Keratinocyte (primary cell): ENCODE results near the gene NIPAL4.

ENCODE experiments used
- EZH2 ChIP-seq: IDR thresholded peaks from one replicate; pipeline ENCODE4 v1.6.1; 2012; ENCODE audit warnings: inconsistent platforms, mild to moderate bottlenecking, low read length, moderate library complexity
- TF ChIP-seq, protein P1 (sequence below), 3 experiments: IDR thresholded peaks in 1 of 3; conservative IDR thresholded peaks in 1 of 3; optimal IDR thresholded peaks in 1 of 3; 2 replicates in 2 of 3; 3 replicates in 1 of 3; pipeline versions ENCODE3 to v1.5.1; 2011; ENCODE audit warnings: low read length in 3 of 3, mild to moderate bottlenecking in 3 of 3, moderate library complexity in 2 of 3, control low read depth in 1 of 3, inconsistent platforms in 1 of 3; ENCODE audit not compliant: insufficient read depth in 2 of 3; ENCODE audit errors: extremely low read depth in 1 of 3

- TF ChIP-seq, protein P1, sequence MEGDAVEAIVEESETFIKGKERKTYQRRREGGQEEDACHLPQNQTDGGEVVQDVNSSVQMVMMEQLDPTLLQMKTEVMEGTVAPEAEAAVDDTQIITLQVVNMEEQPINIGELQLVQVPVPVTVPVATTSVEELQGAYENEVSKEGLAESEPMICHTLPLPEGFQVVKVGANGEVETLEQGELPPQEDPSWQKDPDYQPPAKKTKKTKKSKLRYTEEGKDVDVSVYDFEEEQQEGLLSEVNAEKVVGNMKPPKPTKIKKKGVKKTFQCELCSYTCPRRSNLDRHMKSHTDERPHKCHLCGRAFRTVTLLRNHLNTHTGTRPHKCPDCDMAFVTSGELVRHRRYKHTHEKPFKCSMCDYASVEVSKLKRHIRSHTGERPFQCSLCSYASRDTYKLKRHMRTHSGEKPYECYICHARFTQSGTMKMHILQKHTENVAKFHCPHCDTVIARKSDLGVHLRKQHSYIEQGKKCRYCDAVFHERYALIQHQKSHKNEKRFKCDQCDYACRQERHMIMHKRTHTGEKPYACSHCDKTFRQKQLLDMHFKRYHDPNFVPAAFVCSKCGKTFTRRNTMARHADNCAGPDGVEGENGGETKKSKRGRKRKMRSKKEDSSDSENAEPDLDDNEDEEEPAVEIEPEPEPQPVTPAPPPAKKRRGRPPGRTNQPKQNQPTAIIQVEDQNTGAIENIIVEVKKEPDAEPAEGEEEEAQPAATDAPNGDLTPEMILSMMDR (optimal IDR thresholded peaks at IDR 0.05 in 1 of 3, IDR thresholded peaks at IDR 0.05 in 1 of 3, conservative IDR thresholded peaks at IDR 0.05 in 1 of 3; ENCODE audit: extremely low read depth in 1 of 3, insufficient read depth in 2 of 3, low read length in 3 of 3), result no peak
- TF ChIP-seq EZH2, result no peak
These were observed 16.9 kb upstream of the NIPAL4 start for GRCh38 chr5:157443041-157443549.
